Measurements from ENCODE around the gene ADGRG4.
"Not testable (repeated sequence)": the region's sequence is repeated elsewhere in the genome, so short reads cannot be mapped to it uniquely, and the experiment has no call there.

ADGRG4 gene

GRCh38 chrX:136300721-136301120 is at the start of gene ADGRG4:
Gene ADGRG4, plus strand, starts transcription at chrX:136300963. Its CDS starts 7,815 bp downstream, at chrX:136308778.
- not testable (repeated sequence) for DNase-seq (ENCODE audit: low spot score)

- peak; percentile 52 for DNase-seq (ENCODE audit: low spot score)
Measured at GRCh38 chrX:136251041-136251991, 49.4 kb upstream of the ADGRG4 start, which contains the start of gene MAP7D3. Gene MAP7D3, minus strand, starts transcription at chrX:136251400. Its CDS starts 42 bp downstream, at chrX:136251358.

GRCh38 chrX:136255541-136255940 is 45.2 kb upstream of the ADGRG4 start:
- no peak for DNase-seq (ENCODE audit: low spot score)

- no peak for DNase-seq (ENCODE audit: low spot score)
Measured at GRCh38 chrX:136256026-136256425, 44.7 kb upstream of the ADGRG4 start.

- DNase-seq (ENCODE audit: low spot score): no peak
Measured at GRCh38 chrX:136258951-136259350, 41.8 kb upstream of the ADGRG4 start.

GRCh38 chrX:136259543-136259942 is 41.2 kb upstream of the ADGRG4 start:
- DNase-seq (ENCODE audit: low spot score): no peak

- DNase-seq (ENCODE audit: low spot score): peak; percentile 32
Measured at GRCh38 chrX:136260776-136261175, 40.0 kb upstream of the ADGRG4 start.

GRCh38 chrX:136261321-136261720 is 39.4 kb upstream of the ADGRG4 start:
- DNase-seq (ENCODE audit: low spot score): no peak

GRCh38 chrX:136262243-136262642 is 38.5 kb upstream of the ADGRG4 start:
- DNase-seq (ENCODE audit: low spot score): no peak

- DNase-seq (ENCODE audit: low spot score): no peak
Measured at GRCh38 chrX:136262812-136263315, 37.9 kb upstream of the ADGRG4 start.

GRCh38 chrX:136266828-136267227 is 33.9 kb upstream of the ADGRG4 start:
- no peak for DNase-seq (ENCODE audit: low spot score)

GRCh38 chrX:136268051-136269048 is 32.4 kb upstream of the ADGRG4 start:
- DNase-seq (ENCODE audit: low spot score): peak; percentile 56

GRCh38 chrX:136269921-136270320 is 30.8 kb upstream of the ADGRG4 start:
- no peak for DNase-seq (ENCODE audit: low spot score)

- no peak for DNase-seq (ENCODE audit: low spot score)
Measured at GRCh38 chrX:136271300-136271699, 29.5 kb upstream of the ADGRG4 start.

- DNase-seq (ENCODE audit: low spot score): peak; percentile 29
Measured at GRCh38 chrX:136272325-136272724, 28.4 kb upstream of the ADGRG4 start.

GRCh38 chrX:136273986-136274385 is 26.8 kb upstream of the ADGRG4 start:
- no peak for DNase-seq (ENCODE audit: low spot score)

- no peak for DNase-seq (ENCODE audit: low spot score)
Measured at GRCh38 chrX:136275553-136275952, 25.2 kb upstream of the ADGRG4 start.

GRCh38 chrX:136286375-136286774 is 14.4 kb upstream of the ADGRG4 start:
- DNase-seq (ENCODE audit: low spot score): not testable (repeated sequence)

GRCh38 chrX:136291824-136292223 is 8.9 kb upstream of the ADGRG4 start:
- DNase-seq (ENCODE audit: low spot score): no peak

- no peak for DNase-seq (ENCODE audit: low spot score)
Measured at GRCh38 chrX:136292656-136293055, 8.1 kb upstream of the ADGRG4 start.

- DNase-seq (ENCODE audit: low spot score): no peak
Measured at GRCh38 chrX:136295380-136295779, 5.4 kb upstream of the ADGRG4 start.

GRCh38 chrX:136303041-136303440 is 2.3 kb downstream of the ADGRG4 start:
- DNase-seq (ENCODE audit: low spot score): no peak

All from RKO (cell line).